D341Med (cell line): Measurements from ENCODE around the gene SPAG7.
A peak's percentile ranks its signal among the peaks of the same experiment; 100 is the strongest.

Experiments
- DNase-seq: peaks from one replicate; pipeline ENCODE4 v3.0.0; 2012; ENCODE audit warnings: low spot score

SPAG7 gene

GRCh38 chr17:4967539-4968485 is at the start of gene SPAG7:
Gene SPAG7, minus strand, starts transcription at chr17:4967817. Its CDS starts 13 bp downstream, at chr17:4967804.
- peak; percentile 91 for DNase-seq

DNA sequence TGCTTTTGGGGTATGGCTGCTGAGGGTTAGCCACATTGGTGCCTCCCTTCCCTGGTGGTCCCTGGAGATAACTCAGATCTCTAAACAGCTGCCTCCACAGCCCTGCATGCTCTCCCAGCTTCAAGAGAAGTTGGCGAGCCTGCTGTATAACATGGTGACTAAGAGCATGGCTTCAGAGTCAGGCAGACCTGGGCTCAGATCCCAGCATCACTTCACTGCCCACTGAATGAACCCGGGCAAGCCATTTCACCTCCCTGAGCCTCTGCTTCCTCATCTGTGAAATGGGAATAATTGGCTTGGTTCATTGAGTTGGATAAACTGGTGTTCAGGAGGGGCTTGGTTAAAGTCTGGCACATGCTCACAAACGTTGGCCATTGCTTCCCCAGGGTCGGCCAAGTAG is 46.7 kb upstream of the SPAG7 start:
- DNase-seq: no peak

GRCh38 chr17:5011928-5012327 is 44.3 kb upstream of the SPAG7 start:
- no peak for DNase-seq

DNA sequence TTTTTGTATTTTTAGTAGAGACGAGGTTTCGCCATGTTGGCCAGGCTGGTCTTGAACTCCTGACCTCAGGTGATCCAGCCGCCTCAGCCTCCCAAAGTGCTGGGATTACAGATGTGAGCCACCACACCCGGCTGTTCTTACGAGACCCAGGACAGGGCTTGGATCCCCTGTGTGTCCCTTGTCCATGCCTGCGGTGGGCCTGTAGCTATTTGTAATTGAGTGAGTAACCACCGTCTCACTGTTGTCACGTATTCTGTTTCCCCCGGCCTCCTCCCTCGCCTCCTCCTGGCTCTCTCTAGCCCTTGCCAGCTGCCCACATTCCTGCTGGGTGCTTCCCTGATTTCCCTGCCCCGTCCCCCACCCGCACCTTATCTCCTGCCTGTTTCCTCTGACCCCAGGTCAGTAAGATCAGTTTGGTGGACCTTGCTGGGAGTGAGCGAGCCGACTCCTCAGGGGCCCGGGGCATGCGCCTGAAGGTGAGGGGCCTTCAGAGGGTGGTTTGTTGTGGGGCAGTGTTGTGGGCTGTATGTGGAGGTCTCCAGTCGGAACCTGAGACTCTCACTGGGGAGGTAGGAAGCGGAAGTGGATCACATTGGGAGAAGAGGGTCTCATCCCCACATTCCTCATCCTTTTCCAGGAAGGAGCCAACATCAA is 35.7 kb upstream of the SPAG7 start:
- DNase-seq: no peak

GRCh38 chr17:5002121-5002788 is 34.6 kb upstream of the SPAG7 start:
- DNase-seq: no peak

DNA sequence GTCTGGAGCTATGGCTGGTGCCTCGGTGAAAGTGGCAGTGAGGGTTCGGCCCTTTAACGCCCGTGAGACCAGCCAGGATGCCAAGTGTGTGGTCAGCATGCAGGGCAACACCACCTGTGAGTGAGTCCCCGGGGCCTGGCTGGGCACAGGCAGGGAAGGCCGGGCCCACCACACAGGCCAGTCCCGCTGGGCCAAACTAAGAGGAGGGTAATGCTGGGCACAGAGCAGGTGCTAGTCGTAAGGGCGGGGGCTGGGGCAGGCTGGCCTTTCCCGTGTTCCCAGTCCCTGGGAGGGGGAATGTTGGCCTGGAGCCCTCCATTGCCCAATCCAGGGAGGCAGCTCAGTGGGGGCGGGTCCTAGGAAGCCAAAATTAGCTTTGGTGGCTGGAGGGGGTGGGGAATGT is 32.6 kb upstream of the SPAG7 start:
- no peak for DNase-seq

- no peak for DNase-seq
These were observed 31.9 kb upstream of the SPAG7 start for GRCh38 chr17:4999430-5000093.

DNA sequence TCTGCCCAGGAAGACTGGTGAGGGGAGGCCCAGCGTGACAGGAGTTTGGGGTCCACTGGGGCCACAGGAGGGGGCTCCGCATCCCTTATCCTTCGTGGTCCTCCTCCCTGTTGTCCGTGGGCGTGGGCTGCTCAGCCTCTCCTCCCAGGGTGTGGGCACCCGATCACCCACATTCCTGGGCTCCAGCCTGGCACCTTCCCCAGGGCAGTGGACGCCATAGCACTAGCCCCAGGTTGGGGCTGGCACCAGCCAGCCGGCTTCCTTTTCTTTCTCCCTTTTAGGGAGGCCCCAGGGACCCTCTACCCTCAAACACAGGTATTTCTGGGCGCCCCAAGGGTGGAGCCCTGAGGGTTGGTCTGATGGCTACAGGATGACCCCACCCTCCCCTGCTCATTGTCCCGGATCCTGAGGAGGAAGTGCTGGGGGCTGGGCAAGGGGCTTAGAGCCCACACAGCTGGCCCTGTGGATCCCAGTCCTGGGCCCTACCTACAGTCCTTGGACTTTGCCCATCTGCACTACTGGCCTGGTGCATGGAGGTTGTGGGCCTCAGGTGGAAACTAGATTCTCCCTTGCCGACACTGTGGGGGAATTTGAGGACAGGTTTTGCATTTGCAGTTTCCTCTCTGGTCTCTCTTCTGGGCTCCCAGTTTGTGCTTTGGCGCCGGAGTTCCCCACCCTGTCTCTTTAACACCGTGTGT is 31.3 kb upstream of the SPAG7 start:
- DNase-seq: no peak

- no peak for DNase-seq
These were observed 30.6 kb upstream of the SPAG7 start for GRCh38 chr17:4998027-4998731.

DNA sequence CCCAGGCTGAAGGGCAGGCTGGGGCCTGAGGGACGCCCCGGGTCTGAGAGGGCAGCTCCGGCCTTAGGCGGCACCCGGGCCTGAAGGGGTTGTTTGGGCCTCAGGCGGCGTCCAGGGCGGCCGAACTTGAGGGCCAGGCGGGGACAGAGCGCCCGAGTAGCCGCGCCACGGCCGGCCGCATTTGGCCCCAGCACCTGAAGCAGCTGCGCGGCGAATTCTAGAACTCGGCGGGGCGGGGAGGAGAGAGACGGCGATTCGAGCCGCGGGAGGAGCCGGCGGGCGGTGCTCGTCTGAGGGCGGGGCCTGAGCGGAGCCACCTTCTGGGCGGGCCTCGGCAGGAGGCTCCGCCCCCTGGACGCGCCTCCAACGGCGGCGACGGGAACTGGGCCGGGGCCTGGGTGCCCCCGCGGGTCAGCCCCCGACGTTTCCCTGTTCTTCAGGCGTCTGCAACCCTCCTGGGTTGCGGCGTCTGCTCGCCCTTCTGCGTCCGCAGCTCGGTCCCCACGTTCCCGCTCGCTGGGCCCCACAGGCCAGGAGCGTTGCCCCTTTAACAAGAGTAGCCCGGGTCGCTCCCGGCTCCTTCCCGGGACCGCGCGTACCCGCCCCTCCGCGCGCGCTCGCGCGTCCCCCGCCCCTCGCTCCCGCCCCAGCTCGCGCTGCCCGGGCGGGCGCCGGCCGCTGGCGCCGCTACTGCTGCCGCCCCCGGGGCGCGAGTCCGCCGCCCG is 29.8 kb upstream of the SPAG7 start, which contains the start of the genes INCA1 and KIF1C:
Gene INCA1 (minus strand): TSS at position 221 of the 725 bp plus-strand sequence. CDS start 3,085 bp downstream, outside the sequence.
Gene KIF1C (plus strand): TSS at position 649 of the 725 bp plus-strand sequence. CDS start 2,297 bp downstream, outside the sequence.
- DNase-seq: peak; percentile 94

GRCh38 chr17:4994081-4994595 is 26.5 kb upstream of the SPAG7 start:
- no peak for DNase-seq

DNA sequence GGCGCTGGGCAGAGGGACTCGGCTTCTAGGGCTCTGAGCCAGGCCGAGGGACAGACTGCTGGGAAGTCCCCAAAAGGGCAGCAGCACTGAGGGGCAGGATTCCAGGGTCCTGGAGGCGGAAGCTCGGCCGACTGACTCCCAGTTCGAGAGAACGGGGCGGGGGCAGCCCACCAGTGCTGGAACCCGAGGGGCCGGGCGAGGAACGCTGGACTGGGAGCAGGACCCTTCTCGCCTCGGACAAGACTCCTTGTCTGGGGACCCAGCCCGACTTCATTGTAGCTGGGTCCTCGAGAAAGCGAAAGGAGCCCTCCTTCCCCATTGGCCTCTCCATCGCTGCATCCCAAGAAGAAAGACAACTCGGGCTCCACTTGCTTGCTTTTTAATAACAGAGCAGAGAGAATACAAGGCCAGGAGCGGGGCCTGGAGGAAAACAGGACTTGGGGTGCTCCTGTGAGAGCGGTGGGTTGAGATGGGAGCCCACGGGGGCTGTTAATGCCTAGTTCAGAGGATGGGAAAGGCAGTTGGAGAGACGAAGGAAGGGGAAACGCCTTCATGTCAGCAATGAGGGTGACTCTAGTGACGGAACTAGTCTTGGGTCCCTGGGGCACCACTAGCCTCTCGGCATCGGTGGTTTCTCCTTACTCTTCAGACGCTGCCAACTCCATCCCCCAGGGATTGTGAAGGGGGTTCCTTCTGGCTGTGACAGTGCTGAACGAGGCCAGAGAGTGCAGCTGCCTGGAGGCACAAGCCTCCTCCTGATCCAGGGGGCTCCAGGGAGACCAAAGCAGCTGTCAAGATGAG is 20.4 kb upstream of the SPAG7 start:
- DNase-seq: peak; percentile 41

- DNase-seq: peak; percentile 88
These were observed 19.5 kb upstream of the SPAG7 start, which contains the start of gene CAMTA2 for GRCh38 chr17:4986951-4987766. Gene CAMTA2, minus strand, starts transcription at chr17:4987675. Its CDS starts 1,453 bp downstream, at chr17:4986222.

DNA sequence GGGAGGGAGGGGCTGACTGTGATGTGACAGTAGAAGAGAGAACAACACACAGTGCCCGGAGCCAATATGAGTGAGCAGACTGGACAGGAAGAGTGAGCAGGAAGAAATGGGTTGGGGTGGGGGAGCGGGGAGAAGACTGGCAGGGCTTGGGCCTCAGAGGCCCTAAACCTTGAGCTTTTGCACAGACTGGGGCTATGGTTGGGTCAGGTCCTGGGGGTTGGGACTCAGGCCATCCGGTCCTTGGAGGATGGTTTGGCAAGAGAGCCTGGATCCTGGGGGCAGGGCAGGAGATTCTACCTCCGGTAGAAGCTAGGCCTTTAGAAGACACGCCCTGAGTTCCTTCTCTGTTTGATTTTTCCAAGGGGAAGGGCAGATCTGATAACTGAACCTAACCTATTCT is 18.8 kb upstream of the SPAG7 start:
- no peak for DNase-seq

DNA sequence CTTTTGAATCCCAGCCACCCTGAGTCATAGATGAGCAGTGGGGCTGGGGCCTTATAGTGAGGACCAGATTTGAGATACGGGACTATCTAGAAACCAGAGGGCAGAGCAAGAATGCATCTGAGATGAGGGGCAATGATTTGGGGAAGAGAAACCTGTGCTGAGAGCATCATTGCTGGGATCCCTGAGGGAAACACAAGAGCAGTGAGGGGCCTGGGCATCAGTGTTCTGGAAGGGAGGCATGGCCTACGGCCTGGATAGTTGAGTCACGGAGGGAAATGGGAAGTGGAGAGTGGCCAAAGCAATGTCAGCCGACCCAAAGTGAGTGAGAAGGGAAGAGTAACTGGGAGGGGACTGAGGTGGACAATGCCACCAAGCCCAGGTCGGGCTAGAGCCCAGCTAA is 14.7 kb upstream of the SPAG7 start:
- DNase-seq: no peak

DNA sequence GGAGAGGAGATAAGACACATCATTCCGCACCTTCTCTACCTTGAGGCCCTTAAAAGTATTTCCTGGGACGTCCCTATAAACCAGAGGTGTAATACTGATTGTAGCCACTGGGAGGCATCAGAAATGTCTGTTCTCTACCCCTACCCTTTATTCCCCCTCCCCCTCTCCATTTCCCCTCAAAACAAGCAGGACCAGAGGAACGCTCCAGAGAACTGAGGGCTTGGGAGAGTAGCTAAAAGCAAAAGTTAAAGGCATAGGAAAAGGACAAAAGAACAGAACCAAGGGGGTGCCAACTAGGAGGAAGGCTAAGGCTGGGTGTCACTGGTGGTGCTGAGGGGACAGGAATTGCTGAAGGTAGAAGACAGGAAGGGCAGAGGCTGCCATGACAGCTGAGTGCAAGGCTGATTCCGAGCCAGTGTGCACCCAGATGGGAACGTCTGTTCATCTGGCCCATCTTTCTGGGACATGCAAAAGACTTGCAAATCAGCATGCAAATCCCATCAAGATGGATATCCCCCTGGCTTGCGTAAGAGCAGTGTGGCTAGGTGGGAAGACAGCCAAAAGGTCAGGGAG is 13.1 kb upstream of the SPAG7 start:
- DNase-seq: peak; percentile 47

DNA sequence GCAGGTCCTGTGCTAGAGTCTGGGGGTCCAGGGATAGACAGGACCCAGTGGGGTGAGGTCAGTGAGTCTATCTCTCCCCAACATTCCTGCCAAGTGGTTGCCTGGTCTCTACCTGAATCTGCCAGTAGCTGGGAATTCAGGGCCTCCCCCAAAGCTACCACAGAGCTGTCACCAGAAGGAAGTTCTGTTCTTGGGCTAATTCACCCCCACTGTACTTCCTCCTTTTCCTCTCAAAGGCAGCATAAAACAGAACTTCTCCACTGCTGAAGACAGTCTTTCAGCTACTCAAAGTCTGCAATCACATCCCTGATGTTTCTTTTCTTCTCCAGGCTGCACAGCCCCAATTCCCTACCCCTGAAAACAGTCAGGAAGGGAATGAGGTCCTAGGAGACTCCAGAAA is 11.1 kb upstream of the SPAG7 start:
- no peak for DNase-seq
